Measurements from ENCODE around the gene AHSP. TPM values are rescaled to one million over a fixed set of nuclear protein-coding genes. Genes with fewer than 3 reads are reported as not detected.
A peak's percentile ranks its signal among the peaks of the same experiment; 100 is the strongest.
"Not testable (repeated sequence)": the region's sequence is repeated elsewhere in the genome, so short reads cannot be mapped to it uniquely, and the experiment has no call there.

Gene AHSP
- total and polyA plus RNA-seq, 3 experiments from 2014 or later, result not detected

DNA sequence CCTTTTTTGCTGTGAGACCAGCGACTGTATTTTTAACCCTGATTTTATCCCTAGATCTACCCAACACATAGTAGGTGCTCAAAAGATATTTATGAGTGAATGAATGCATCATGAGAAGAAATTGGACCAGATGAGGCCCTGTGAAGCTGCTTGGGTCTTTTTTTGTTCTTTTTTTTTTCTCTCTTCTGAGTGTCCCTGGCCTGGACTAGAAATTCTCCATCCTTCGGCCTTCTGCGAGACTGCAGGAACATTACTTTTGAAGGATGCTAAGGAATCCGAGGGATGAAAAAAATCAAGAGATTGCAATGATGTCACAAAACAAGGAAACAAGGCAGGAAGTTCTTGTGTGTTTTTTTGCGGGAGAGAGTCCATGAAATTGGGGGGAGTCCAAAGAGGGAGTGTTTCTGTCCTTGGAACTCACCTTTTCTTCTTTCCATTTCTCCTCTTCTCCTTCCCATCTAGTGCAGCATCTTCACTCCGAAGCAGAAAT, 18.9 kb upstream of the AHSP start:
- DNase-seq, result no peak
- Mint-ChIP-seq H3K9me3 (no peaks in the 10 kb centered on the region), H3K27me3 (no peaks in the 10 kb centered on the region), H3K4me3 (peak overlapping the region; percentile 88 to 97 (median 93)), H3K27ac (peak overlapping the region; percentile 94 to 99 (median 96)), H3K4me1 (peaks cover 35 to 61% (median 50%) of the 10 kb centered on the region in 3 donors), H3K36me3 (peaks cover 0 to 30% (median 4%) of the 10 kb centered on the region in 3 donors)
- Histone ChIP-seq H3K4me3 (ENCODE audit: low read length) (peak overlapping the region; percentile 61), H3K36me3 (ENCODE audit: insufficient read depth, low read length) (no peaks in the 10 kb centered on the region), H3K27ac (ENCODE audit: low read depth, low read length) (peak overlapping the region; percentile 91), H3K9me3 (ENCODE audit: low read length) (no peaks in the 10 kb centered on the region), H3K4me1 (ENCODE audit: insufficient read depth, low read length) (peaks cover 30% of the 10 kb centered on the region), H3K27me3 (ENCODE audit: insufficient read depth, low read length, poor library complexity, severe bottlenecking) (no peaks in the 10 kb centered on the region)
- POLR2A ChIA-PET, result interaction anchor here (0.7 to 2.2 kb wide), 8 partner anchors 13 to 365 kb away, joined by 3 to 15 read pairs (median 5); partner anchors contain the start of genes ARMC5 and ZNF267
- CTCF ChIA-PET, result interaction anchor here (0.9 to 1.6 kb wide), 3 partner anchors 10 to 48 kb away, joined by 4 to 6 read pairs (median 4); no protein-coding TSS in a partner anchor

- Mint-ChIP-seq H3K9me3 (peaks cover 0 to 14% (median 6%) of the 10 kb centered on the region in 5 donors), H3K36me3 (peaks cover 0 to 7% (median 0%) of the 10 kb centered on the region in 3 donors), H3K4me3 (no peak overlapping the region), H3K27me3 (peaks cover 6 to 12% of the 10 kb centered on the region in 2 donors), H3K27ac (peak overlapping the region in 1 of 8 donors; percentile 27), H3K4me1 (peaks cover 17 to 27% (median 22%) of the 10 kb centered on the region in 3 donors)
- Histone ChIP-seq H3K36me3 (ENCODE audit: insufficient read depth, low read length) (no peaks in the 10 kb centered on the region), H3K27me3 (ENCODE audit: insufficient read depth, low read length, poor library complexity, severe bottlenecking) (no peaks in the 10 kb centered on the region), H3K4me3 (ENCODE audit: low read length) (no peak overlapping the region), H3K4me1 (ENCODE audit: insufficient read depth, low read length) (peaks cover 14% of the 10 kb centered on the region), H3K9me3 (ENCODE audit: low read length) (no peaks in the 10 kb centered on the region), H3K27ac (ENCODE audit: low read depth, low read length) (no peak overlapping the region)
- CTCF ChIA-PET, result no interaction called here
- no peak for DNase-seq
- POLR2A ChIA-PET, result no interaction called here
Observed at GRCh38 chr16:31513126-31513525, 14.6 kb upstream of the AHSP start.

DNA sequence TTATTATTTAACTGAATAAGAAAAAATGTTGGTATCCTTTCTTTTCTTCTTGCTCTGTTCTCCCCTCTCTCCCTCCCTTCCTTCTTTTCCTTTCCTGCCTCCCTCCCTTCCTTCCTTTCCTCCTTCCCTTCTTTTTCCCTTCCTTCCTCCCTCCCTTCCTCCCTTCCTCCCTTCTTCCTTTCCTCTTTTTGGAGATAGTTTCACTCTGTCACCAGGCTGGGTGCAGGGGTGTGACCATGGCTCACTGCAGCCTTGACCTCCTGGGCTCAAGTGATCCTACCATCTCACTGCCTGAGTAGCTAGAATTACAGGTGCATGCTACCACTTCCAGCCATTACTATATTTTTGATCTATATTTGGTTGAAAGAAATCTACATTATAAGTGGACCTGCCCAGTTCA, 13.8 kb upstream of the AHSP start:
- POLR2A ChIA-PET, result no interaction called here
- Histone ChIP-seq H3K9me3 (ENCODE audit: low read length) (no peaks in the 10 kb centered on the region), H3K27me3 (ENCODE audit: insufficient read depth, low read length, poor library complexity, severe bottlenecking) (no peaks in the 10 kb centered on the region), H3K4me1 (ENCODE audit: insufficient read depth, low read length) (peaks cover 12% of the 10 kb centered on the region), H3K27ac (ENCODE audit: low read depth, low read length) (no peak overlapping the region), H3K4me3 (ENCODE audit: low read length) (no peak overlapping the region), H3K36me3 (ENCODE audit: insufficient read depth, low read length) (no peaks in the 10 kb centered on the region)
- Mint-ChIP-seq H3K4me3 (peak overlapping the region in 1 of 7 donors; percentile 34), H3K27me3 (peaks cover 8 to 13% of the 10 kb centered on the region in 2 donors), H3K27ac (no peak overlapping the region), H3K4me1 (peaks cover 11 to 19% (median 15%) of the 10 kb centered on the region in 3 donors), H3K9me3 (peaks cover 0 to 14% (median 6%) of the 10 kb centered on the region in 5 donors), H3K36me3 (no peaks in the 10 kb centered on the region)
- CTCF ChIA-PET, result interaction anchor here (0.6 kb wide), 1 partner anchor 34 kb away, joined by 3 read pairs; no protein-coding TSS in a partner anchor
- DNase-seq, result no peak

GRCh38 chr16:31517800-31518402, 9.8 kb upstream of the AHSP start:
- Histone ChIP-seq H3K27ac (ENCODE audit: low read depth, low read length) (no peak overlapping the region), H3K4me3 (ENCODE audit: low read length) (no peak overlapping the region), H3K9me3 (ENCODE audit: low read length) (no peaks in the 10 kb centered on the region), H3K27me3 (ENCODE audit: insufficient read depth, low read length, poor library complexity, severe bottlenecking) (no peaks in the 10 kb centered on the region), H3K36me3 (ENCODE audit: insufficient read depth, low read length) (no peaks in the 10 kb centered on the region), H3K4me1 (ENCODE audit: insufficient read depth, low read length) (no peaks in the 10 kb centered on the region)
- ChIA-PET CTCF (no interaction called here), POLR2A (no interaction called here)
- no peak overlapping the region for H3K27ac Mint-ChIP-seq
- no peak for DNase-seq
- H3K9me3 Mint-ChIP-seq, result peaks cover 0 to 14% (median 6%) of the 10 kb centered on the region in 5 donors
- no peak overlapping the region for H3K4me3 Mint-ChIP-seq
- H3K4me1 Mint-ChIP-seq, result no peaks in the 10 kb centered on the region
- H3K36me3 Mint-ChIP-seq, result no peaks in the 10 kb centered on the region
- H3K27me3 Mint-ChIP-seq, result peaks cover 8 to 21% of the 10 kb centered on the region in 2 donors

DNA sequence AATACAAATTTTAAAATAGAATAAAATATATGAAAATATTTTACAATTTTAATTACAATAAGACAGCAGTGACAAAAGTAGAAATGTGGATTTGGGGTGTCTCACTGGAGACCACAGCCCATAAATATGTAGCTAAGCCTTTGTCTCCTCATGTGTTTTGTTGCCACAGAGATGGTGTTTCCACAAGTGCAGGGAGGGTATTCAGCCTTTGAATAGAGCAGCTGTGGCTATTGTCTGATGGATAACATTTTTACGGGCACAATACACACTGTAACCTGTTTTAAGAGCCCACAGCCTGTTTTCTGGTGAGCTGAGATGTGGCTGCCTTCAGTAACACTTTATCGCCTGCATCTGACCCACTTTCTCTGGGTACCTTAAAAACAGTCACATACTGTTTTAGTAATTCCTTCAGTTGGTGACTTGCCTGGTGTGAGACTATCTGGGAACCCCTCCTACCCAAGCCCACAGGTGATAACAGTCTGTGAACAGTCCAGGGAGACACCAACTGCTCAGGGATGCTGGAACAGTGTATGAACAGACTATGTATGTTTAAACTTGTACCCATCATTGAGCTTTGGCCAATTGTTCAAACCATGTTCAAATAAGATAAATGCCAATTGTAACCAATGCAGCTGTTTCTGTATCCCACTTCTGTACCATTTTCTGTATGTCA, 7.8 kb upstream of the AHSP start:
- DNase-seq, result no peak
- Mint-ChIP-seq H3K27me3 (peaks cover 8 to 23% of the 10 kb centered on the region in 2 donors), H3K9me3 (peaks cover 0 to 14% (median 6%) of the 10 kb centered on the region in 5 donors), H3K36me3 (no peaks in the 10 kb centered on the region), H3K27ac (no peak overlapping the region), H3K4me1 (no peaks in the 10 kb centered on the region), H3K4me3 (no peak overlapping the region)
- H3K27me3 ChIP-seq (ENCODE audit: insufficient read depth, low read length, poor library complexity, severe bottlenecking), result no peaks in the 10 kb centered on the region
- H3K9me3 ChIP-seq (ENCODE audit: low read length), result no peaks in the 10 kb centered on the region
- H3K27ac ChIP-seq (ENCODE audit: low read depth, low read length), result no peak overlapping the region
- no peaks in the 10 kb centered on the region for H3K4me1 ChIP-seq (ENCODE audit: insufficient read depth, low read length)
- POLR2A ChIA-PET, result interaction anchor here (0.6 to 0.7 kb wide), 2 partner anchors 32 to 576 kb away, joined by 3 to 4 read pairs; no protein-coding TSS in a partner anchor
- CTCF ChIA-PET, result no interaction called here
- H3K36me3 ChIP-seq (ENCODE audit: insufficient read depth, low read length), result no peaks in the 10 kb centered on the region
- H3K4me3 ChIP-seq (ENCODE audit: low read length), result no peak overlapping the region

- H3K36me3 Mint-ChIP-seq, result no peaks in the 10 kb centered on the region
- H3K4me1 Mint-ChIP-seq, result no peaks in the 10 kb centered on the region
- H3K27ac ChIP-seq (ENCODE audit: low read depth, low read length), result no peak overlapping the region
- peaks cover 8 to 30% of the 10 kb centered on the region in 2 donors for H3K27me3 Mint-ChIP-seq
- H3K4me1 ChIP-seq (ENCODE audit: insufficient read depth, low read length), result no peaks in the 10 kb centered on the region
- no peaks in the 10 kb centered on the region for H3K9me3 ChIP-seq (ENCODE audit: low read length)
- no peak overlapping the region for H3K4me3 Mint-ChIP-seq
- peaks cover 0 to 14% (median 6%) of the 10 kb centered on the region in 5 donors for H3K9me3 Mint-ChIP-seq
- ChIA-PET CTCF (no interaction called here), POLR2A (no interaction called here)
- DNase-seq, result no peak
- H3K27ac Mint-ChIP-seq, result no peak overlapping the region
- H3K4me3 ChIP-seq (ENCODE audit: low read length), result no peak overlapping the region
- no peaks in the 10 kb centered on the region for H3K27me3 ChIP-seq (ENCODE audit: insufficient read depth, low read length, poor library complexity, severe bottlenecking)
- H3K36me3 ChIP-seq (ENCODE audit: insufficient read depth, low read length), result no peaks in the 10 kb centered on the region
Observed at GRCh38 chr16:31521368-31521767, 6.3 kb upstream of the AHSP start.

DNA sequence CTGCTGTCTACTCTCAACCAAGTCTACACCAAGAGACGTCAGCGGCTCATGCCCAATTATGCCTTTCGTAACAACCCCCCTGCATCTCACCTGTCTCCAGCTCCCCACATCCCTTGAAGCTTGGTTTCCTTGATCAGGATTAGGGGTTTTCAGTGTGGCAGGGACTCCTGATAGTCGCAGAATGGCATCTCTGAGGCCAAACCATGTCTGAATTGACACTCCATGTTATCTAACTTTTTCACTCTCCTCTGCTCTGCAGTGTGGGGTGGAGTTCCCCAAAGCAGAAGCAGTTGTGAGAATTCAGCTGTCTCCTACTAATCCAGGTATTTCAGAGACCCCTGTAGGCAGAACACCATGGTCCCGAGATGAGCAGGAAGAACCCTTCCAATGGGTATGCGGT, 5.6 kb upstream of the AHSP start:
- Histone ChIP-seq H3K9me3 (ENCODE audit: low read length) (no peaks in the 10 kb centered on the region), H3K36me3 (ENCODE audit: insufficient read depth, low read length) (no peaks in the 10 kb centered on the region), H3K4me3 (ENCODE audit: low read length) (no peak overlapping the region), H3K4me1 (ENCODE audit: insufficient read depth, low read length) (no peaks in the 10 kb centered on the region), H3K27ac (ENCODE audit: low read depth, low read length) (no peak overlapping the region), H3K27me3 (ENCODE audit: insufficient read depth, low read length, poor library complexity, severe bottlenecking) (no peaks in the 10 kb centered on the region)
- POLR2A ChIA-PET, result no interaction called here
- no peak overlapping the region for H3K4me3 Mint-ChIP-seq
- peaks cover 8 to 26% of the 10 kb centered on the region in 2 donors for H3K27me3 Mint-ChIP-seq
- no peaks in the 10 kb centered on the region for H3K36me3 Mint-ChIP-seq
- peaks cover 0 to 10% (median 3%) of the 10 kb centered on the region in 5 donors for H3K9me3 Mint-ChIP-seq
- DNase-seq, result no peak
- CTCF ChIA-PET, result no interaction called here
- H3K4me1 Mint-ChIP-seq, result no peaks in the 10 kb centered on the region
- peak overlapping the region in 1 of 8 donors; percentile 43 for H3K27ac Mint-ChIP-seq

GRCh38 chr16:31523768-31524167, 3.9 kb upstream of the AHSP start:
- H3K27ac ChIP-seq (ENCODE audit: low read depth, low read length); H3K4me1 Mint-ChIP-seq; H3K27me3 ChIP-seq (ENCODE audit: insufficient read depth, low read length, poor library complexity, severe bottlenecking); H3K4me1 ChIP-seq (ENCODE audit: insufficient read depth, low read length); CTCF ChIA-PET; DNase-seq; H3K36me3 Mint-ChIP-seq; H3K4me3 Mint-ChIP-seq; H3K9me3 Mint-ChIP-seq; H3K4me3 ChIP-seq (ENCODE audit: low read length); H3K9me3 ChIP-seq (ENCODE audit: low read length); H3K27ac Mint-ChIP-seq; POLR2A ChIA-PET; H3K36me3 ChIP-seq (ENCODE audit: insufficient read depth, low read length): not testable (repeated sequence)
- H3K27me3 Mint-ChIP-seq, result peaks cover 11 to 30% of the 10 kb centered on the region in 2 donors

Data from CD8-positive, alpha-beta memory T cell (primary cell).